HEK293 (cell line): ENCODE results near the gene EIF1.
A peak's percentile ranks its signal among the peaks of the same experiment; 100 is the strongest.

Experiments used
- CTCF ChIP-seq: fragments of 450-650 bp; formaldehyde crosslinking; IDR thresholded peaks from 2 replicates; pipeline ENCODE4 v1.5.1; 2016; ENCODE audit warnings: missing biosample characterization, missing genetic modification characterization
- GLI4 ChIP-seq: fragments of 450-650 bp; formaldehyde crosslinking; IDR thresholded peaks from 2 replicates; pipeline ENCODE4 v1.5.1; 2016; ENCODE audit warnings: missing biosample characterization, missing genetic modification characterization
- PATZ1 ChIP-seq: fragments of 450-650 bp; formaldehyde crosslinking; IDR thresholded peaks from 2 replicates; pipeline ENCODE4 v1.5.1; 2016; ENCODE audit warnings: missing biosample characterization, missing genetic modification characterization
- SETDB1 ChIP-seq: IDR thresholded peaks from one replicate; pipeline ENCODE4 v1.6.1; 2017; ENCODE audit warnings: mild to moderate bottlenecking, low read length, moderate library complexity, mixed read lengths; ENCODE audit not compliant: insufficient read length
- YY1 ChIP-seq: fragments of 450-650 bp; formaldehyde crosslinking; IDR thresholded peaks from 2 replicates; pipeline ENCODE4 v1.5.1; 2018; ENCODE audit warnings: missing biosample characterization, missing genetic modification characterization
- YY2 ChIP-seq: fragments of 450-650 bp; formaldehyde crosslinking; IDR thresholded peaks from 2 replicates; pipeline ENCODE4 v1.5.1; 2016; ENCODE audit warnings: missing biosample characterization, missing genetic modification characterization
- ZBTB48 ChIP-seq: fragments of 450-650 bp; formaldehyde crosslinking; IDR thresholded peaks from 2 replicates; pipeline ENCODE4 v1.5.1; 2016; ENCODE audit warnings: missing biosample characterization, missing genetic modification characterization
- ZFHX2 ChIP-seq: fragments of 450-650 bp; formaldehyde crosslinking; conservative IDR thresholded peaks from 2 replicates; pipeline ENCODE4 v1.5.1; 2016; ENCODE audit warnings: missing biosample characterization, missing genetic modification characterization
- ZFP3 ChIP-seq: fragments of 450-650 bp; formaldehyde crosslinking; IDR thresholded peaks from 2 replicates; pipeline ENCODE4 v1.5.1; 2016; ENCODE audit warnings: low read depth, missing biosample characterization, missing genetic modification characterization
- ZNF114 ChIP-seq: fragments of 450-650 bp; formaldehyde crosslinking; IDR thresholded peaks from 2 replicates; pipeline ENCODE4 v1.5.0; 2017; ENCODE audit warnings: missing biosample characterization, missing genetic modification characterization
- ZNF148 ChIP-seq: fragments of 450-650 bp; formaldehyde crosslinking; IDR thresholded peaks from 2 replicates; pipeline ENCODE4 v1.5.0; 2017; ENCODE audit warnings: missing biosample characterization, missing genetic modification characterization, borderline replicate concordance
- ZNF157 ChIP-seq: fragments of 450-650 bp; formaldehyde crosslinking; IDR thresholded peaks from 2 replicates; pipeline ENCODE4 v1.5.1; 2016; ENCODE audit warnings: missing biosample characterization, missing genetic modification characterization
- ZNF248 ChIP-seq: fragments of 450-650 bp; formaldehyde crosslinking; IDR thresholded peaks from 2 replicates; pipeline ENCODE4 v1.5.1; 2017; ENCODE audit warnings: missing biosample characterization, missing genetic modification characterization
- ZNF292 ChIP-seq: fragments of 450-650 bp; formaldehyde crosslinking; IDR thresholded peaks from 2 replicates; pipeline ENCODE4 v1.5.1; 2016; ENCODE audit warnings: low read depth, missing biosample characterization, missing genetic modification characterization, borderline replicate concordance
- ZNF324 ChIP-seq: fragments of 450-650 bp; formaldehyde crosslinking; IDR thresholded peaks from 2 replicates; pipeline ENCODE4 v1.5.1; 2016; ENCODE audit warnings: missing biosample characterization, missing genetic modification characterization
- ZNF404 ChIP-seq: fragments of 450-650 bp; formaldehyde crosslinking; IDR thresholded peaks from 2 replicates; pipeline ENCODE4 v1.5.1; 2017; ENCODE audit warnings: missing biosample characterization, missing genetic modification characterization
- ZNF521 ChIP-seq: fragments of 450-650 bp; formaldehyde crosslinking; IDR thresholded peaks from 2 replicates; pipeline ENCODE4 v1.5.1; 2017; ENCODE audit warnings: missing biosample characterization, mild to moderate bottlenecking, missing genetic modification characterization
- ZNF571 ChIP-seq: fragments of 450-650 bp; formaldehyde crosslinking; IDR thresholded peaks from 2 replicates; pipeline ENCODE4 v1.5.0; 2017; ENCODE audit warnings: missing biosample characterization, missing genetic modification characterization
- ZNF596 ChIP-seq: fragments of 450-650 bp; IDR thresholded peaks from 2 replicates; pipeline ENCODE4 v1.5.0; 2018; ENCODE audit warnings: missing biosample characterization, mild to moderate bottlenecking, missing genetic modification characterization, moderate library complexity
- ZNF621 ChIP-seq: fragments of 450-650 bp; formaldehyde crosslinking; IDR thresholded peaks from 2 replicates; pipeline ENCODE4 v1.5.1; 2017; ENCODE audit warnings: missing biosample characterization, missing genetic modification characterization
- ZNF664 ChIP-seq: fragments of 450-650 bp; formaldehyde crosslinking; IDR thresholded peaks from 2 replicates; pipeline ENCODE4 v1.5.1; 2016; ENCODE audit warnings: missing biosample characterization, missing genetic modification characterization
- ZNF76 ChIP-seq: fragments of 450-650 bp; formaldehyde crosslinking; IDR thresholded peaks from 2 replicates; pipeline ENCODE4; 2016; ENCODE audit warnings: low read depth, missing biosample characterization, missing genetic modification characterization, borderline replicate concordance
- ZNF768 ChIP-seq: fragments of 450-650 bp; formaldehyde crosslinking; IDR thresholded peaks from 2 replicates; pipeline ENCODE4 v1.5.1; 2018; ENCODE audit warnings: missing biosample characterization, mild to moderate bottlenecking, missing genetic modification characterization
- ZNF776 ChIP-seq: fragments of 450-650 bp; formaldehyde crosslinking; IDR thresholded peaks from 2 replicates; pipeline ENCODE4 v1.5.0; 2017; ENCODE audit warnings: missing biosample characterization, missing genetic modification characterization, borderline replicate concordance
- ZNF792 ChIP-seq: fragments of 450-650 bp; formaldehyde crosslinking; IDR thresholded peaks from 2 replicates; pipeline ENCODE4 v1.5.1; 2016; ENCODE audit warnings: missing biosample characterization, missing genetic modification characterization
- TF ChIP-seq, protein P1 (sequence below): fragments of 450-650 bp; formaldehyde crosslinking; IDR thresholded peaks from 2 replicates; pipeline ENCODE4 v1.5.1; 2016; ENCODE audit warnings: missing biosample characterization, missing genetic modification characterization
- TF ChIP-seq, protein P2 (sequence below): fragments of 450-650 bp; formaldehyde crosslinking; IDR thresholded peaks from 2 replicates; pipeline ENCODE4 v1.5.1; 2017; ENCODE audit warnings: missing biosample characterization, missing genetic modification characterization
- TF ChIP-seq, protein P3 (sequence below): fragments of 450-650 bp; formaldehyde crosslinking; IDR thresholded peaks from 2 replicates; pipeline ENCODE4 v1.5.1; 2016; ENCODE audit warnings: missing biosample characterization, missing genetic modification characterization

EIF1 gene

GRCh38 chr17:41651625-41652460 is 36.8 kb upstream of the EIF1 start (continued):
- no peak for TF ChIP-seq CTCF (tag by site-specific recombination)
- peak; percentile 55; the same call in 1 of the 2 replicates for TF ChIP-seq ZNF76 (tag by site-specific recombination)
- TF ChIP-seq ZNF292 (tag by site-specific recombination), result no peak
- TF ChIP-seq ZNF248 (tag by site-specific recombination), result peak; percentile 84; the same call in 1 of the 2 replicates
- TF ChIP-seq ZNF324 (tag by site-specific recombination), result no peak
- TF ChIP-seq ZNF621 (tag by site-specific recombination), result peak; percentile 72; the same call in 1 of the 2 replicates
- TF ChIP-seq, protein P1, sequence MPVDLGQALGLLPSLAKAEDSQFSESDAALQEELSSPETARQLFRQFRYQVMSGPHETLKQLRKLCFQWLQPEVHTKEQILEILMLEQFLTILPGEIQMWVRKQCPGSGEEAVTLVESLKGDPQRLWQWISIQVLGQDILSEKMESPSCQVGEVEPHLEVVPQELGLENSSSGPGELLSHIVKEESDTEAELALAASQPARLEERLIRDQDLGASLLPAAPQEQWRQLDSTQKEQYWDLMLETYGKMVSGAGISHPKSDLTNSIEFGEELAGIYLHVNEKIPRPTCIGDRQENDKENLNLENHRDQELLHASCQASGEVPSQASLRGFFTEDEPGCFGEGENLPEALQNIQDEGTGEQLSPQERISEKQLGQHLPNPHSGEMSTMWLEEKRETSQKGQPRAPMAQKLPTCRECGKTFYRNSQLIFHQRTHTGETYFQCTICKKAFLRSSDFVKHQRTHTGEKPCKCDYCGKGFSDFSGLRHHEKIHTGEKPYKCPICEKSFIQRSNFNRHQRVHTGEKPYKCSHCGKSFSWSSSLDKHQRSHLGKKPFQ (tag by site-specific recombination), result 0 out of 2 replicates have a peak, but pooled peaks have one; percentile 54
- peak; percentile 93; the same call in 1 of the 2 replicates for TF ChIP-seq ZNF148 (tag by site-specific recombination)
- TF ChIP-seq, protein P2, sequence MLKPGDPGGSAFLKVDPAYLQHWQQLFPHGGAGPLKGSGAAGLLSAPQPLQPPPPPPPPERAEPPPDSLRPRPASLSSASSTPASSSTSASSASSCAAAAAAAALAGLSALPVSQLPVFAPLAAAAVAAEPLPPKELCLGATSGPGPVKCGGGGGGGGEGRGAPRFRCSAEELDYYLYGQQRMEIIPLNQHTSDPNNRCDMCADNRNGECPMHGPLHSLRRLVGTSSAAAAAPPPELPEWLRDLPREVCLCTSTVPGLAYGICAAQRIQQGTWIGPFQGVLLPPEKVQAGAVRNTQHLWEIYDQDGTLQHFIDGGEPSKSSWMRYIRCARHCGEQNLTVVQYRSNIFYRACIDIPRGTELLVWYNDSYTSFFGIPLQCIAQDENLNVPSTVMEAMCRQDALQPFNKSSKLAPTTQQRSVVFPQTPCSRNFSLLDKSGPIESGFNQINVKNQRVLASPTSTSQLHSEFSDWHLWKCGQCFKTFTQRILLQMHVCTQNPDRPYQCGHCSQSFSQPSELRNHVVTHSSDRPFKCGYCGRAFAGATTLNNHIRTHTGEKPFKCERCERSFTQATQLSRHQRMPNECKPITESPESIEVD (tag by site-specific recombination), result no peak
- TF ChIP-seq YY1 (tag by site-specific recombination), result no peak
- 0 out of 2 replicates have a peak, but pooled peaks have one; percentile 68 for TF ChIP-seq ZNF776 (tag by site-specific recombination)
- TF ChIP-seq ZNF596 (tag by site-specific recombination), result no peak
- peak; percentile 94; the same call in 1 of the 2 replicates for TF ChIP-seq ZNF114 (tag by site-specific recombination)
- TF ChIP-seq, protein P3, sequence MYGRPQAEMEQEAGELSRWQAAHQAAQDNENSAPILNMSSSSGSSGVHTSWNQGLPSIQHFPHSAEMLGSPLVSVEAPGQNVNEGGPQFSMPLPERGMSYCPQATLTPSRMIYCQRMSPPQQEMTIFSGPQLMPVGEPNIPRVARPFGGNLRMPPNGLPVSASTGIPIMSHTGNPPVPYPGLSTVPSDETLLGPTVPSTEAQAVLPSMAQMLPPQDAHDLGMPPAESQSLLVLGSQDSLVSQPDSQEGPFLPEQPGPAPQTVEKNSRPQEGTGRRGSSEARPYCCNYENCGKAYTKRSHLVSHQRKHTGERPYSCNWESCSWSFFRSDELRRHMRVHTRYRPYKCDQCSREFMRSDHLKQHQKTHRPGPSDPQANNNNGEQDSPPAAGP (tag by site-specific recombination), result peak; percentile 33; the same call in 1 of the 2 replicates
- 0 out of 2 replicates have a peak, but pooled peaks have one; percentile 6 for TF ChIP-seq ZFHX2
- TF ChIP-seq SETDB1, result no peak
- no peak for TF ChIP-seq ZNF404 (tag by site-specific recombination)
- no peak for TF ChIP-seq ZNF768 (tag by site-specific recombination)
- TF ChIP-seq ZNF521 (tag by site-specific recombination), result 0 out of 2 replicates have a peak, but pooled peaks have one; percentile 91
- no peak for TF ChIP-seq PATZ1 (tag by site-specific recombination)
- TF ChIP-seq ZNF792 (tag by site-specific recombination), result no peak
- no peak for TF ChIP-seq ZNF664 (tag by site-specific recombination)
- TF ChIP-seq ZNF571, result peak; percentile 91; the same call in 1 of the 2 replicates
- TF ChIP-seq ZNF157 (tag by site-specific recombination), result 0 out of 2 replicates have a peak, but pooled peaks have one; percentile 28
- no peak for TF ChIP-seq ZFP3 (tag by site-specific recombination)
- peak; percentile 24; the same call in 1 of the 2 replicates for TF ChIP-seq GLI4 (tag by site-specific recombination)
- peak; percentile 34; the same call in 1 of the 2 replicates for TF ChIP-seq ZBTB48
- TF ChIP-seq YY2 (tag by site-specific recombination), result 0 out of 2 replicates have a peak, but pooled peaks have one; percentile 15
